SH-SY5Y (cell line): ENCODE results near the gene DCDC2B.

Experiments used
- GATA2 ChIP-seq: IDR thresholded peaks from 2 replicates; pipeline ENCODE4 v1.6.1; 2011; ENCODE audit warnings: mild to moderate bottlenecking, low read depth, low read length
- GATA3 ChIP-seq: IDR thresholded peaks from 2 replicates; pipeline ENCODE4 v1.6.1; 2011; ENCODE audit warnings: low read depth, mild to moderate bottlenecking, low read length, moderate library complexity

DNA sequence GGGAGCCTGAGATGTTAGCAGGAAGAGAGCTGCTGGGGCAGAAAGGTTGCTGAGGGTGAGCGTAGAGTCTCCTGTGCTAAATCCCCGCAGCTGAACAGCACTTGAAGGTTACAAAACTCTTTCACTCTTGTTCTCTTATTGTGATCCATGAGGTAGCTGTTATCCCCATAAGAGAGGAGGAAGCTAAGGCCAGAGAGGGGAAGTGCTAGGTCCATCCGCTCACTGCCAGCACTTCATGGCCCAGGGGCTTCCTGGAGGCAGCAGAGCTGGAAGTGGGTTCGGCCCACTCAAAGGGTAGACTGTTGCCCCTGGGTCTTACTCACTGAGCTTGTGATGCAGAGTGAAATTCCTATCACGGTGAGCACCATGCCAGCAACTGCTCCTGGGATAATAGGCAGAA is 7.7 kb downstream of the DCDC2B start:
- no peak for TF ChIP-seq GATA3
- TF ChIP-seq GATA2, result no peak
